ENCODE measurements around the gene DTX1.

DTX1 gene

DNA sequence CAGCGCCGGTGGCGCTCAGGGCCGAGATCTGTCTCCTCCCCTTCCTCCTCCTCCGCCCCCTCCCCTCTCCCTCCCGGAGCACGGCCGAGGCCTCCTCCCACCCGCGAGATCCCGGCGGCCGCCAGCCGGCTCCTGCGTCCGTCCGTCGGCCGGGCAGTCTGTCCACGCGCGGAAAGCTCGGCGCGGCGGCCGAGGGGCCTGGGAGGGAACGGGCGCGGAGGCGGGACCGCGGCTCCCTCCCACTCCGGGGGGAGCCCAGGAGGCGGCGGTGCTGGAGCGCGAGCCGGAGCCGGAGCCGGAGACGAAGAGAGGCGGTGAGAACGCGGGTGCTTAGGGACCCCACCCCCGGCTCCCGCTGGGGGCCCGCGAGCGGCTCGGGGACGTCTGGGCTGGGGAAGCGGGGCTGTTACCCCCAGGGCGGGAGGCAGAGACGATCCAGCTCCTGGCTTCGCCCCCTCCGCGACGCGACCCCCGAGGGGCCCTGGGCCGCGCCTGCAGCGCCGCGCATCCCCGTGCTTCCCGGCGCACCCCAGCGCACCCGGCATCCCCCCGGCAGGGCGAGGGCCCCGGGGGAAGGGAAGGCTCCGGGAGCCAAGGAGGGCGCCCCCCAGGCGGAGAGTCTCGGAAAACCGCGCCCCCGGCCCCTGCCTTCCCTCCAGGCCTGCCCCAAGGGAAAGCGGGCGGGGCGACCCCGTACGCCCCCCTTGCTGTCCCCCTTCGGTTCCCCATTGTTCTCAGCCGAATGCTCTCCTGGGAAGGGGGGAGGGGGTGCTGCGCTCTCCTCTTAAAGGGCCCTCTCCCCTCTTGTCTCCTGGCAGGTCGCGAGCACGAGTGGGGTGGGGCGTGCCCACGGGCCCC, at the start of gene DTX1:
Gene DTX1, plus strand, starts transcription at position 100 of the 858 bp plus-strand sequence. CDS start 1,463 bp downstream, outside the sequence.
- no peak for DNase-seq

DNA sequence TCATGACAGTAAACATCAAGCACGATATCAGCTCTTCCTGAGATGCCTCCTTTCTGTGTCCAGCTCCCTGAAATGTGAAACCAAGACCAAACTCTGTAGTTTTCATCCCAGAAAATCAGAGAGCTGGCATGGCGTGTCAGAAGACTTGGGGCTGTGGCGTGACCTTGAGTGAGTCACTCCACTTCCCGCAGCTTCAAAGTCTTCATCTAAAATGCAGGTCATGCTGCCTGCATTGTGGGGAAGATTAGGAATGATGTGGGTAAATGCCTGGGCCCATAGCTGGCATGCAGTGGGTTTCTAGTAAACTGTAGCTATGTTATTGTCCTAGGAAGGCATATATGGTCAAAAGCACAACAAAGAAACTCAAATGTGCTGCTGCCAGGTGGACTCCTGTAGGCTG, 49.4 kb upstream of the DTX1 start:
- DNase-seq: no peak

DNA sequence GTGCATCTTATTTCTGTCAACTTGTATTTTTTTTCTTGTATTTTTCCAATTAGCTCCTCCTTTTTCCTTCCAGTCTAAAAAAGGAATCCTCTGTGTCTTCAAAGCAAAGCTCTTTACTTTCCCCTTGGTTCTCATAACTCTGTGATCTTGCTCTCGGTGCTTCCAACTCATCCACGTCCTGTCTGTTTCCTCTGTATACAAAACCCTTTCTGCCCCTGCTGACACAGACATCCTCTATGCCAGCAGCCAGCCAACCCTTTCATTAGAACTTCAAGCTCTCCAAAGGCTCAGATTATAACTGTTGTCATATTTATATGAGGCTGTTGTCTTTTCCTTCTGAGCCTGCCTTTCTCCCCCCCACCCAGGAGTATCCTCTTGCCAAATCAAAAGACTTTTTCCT, 45.8 kb upstream of the DTX1 start:
- DNase-seq: no peak

DNA sequence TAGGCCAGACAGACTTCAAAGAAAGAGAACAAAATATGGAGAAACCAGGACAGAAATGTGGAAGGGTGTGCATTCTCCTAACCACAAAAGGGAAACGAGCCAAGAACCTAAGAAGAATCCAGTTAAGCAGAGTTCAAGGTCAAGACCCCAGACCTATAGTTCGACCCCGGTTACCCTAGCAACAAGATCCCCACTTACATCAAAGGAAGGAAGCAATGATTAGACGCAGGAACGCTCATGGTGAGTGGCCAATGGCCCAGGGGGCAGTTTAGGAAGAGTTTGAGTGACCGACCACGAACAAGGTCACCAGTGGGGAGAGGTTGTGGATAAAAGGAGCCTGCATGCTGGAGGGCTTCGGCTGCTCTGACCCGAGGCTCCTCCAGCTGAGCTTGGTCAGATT, 42.0 kb upstream of the DTX1 start:
- DNase-seq: no peak

DNA sequence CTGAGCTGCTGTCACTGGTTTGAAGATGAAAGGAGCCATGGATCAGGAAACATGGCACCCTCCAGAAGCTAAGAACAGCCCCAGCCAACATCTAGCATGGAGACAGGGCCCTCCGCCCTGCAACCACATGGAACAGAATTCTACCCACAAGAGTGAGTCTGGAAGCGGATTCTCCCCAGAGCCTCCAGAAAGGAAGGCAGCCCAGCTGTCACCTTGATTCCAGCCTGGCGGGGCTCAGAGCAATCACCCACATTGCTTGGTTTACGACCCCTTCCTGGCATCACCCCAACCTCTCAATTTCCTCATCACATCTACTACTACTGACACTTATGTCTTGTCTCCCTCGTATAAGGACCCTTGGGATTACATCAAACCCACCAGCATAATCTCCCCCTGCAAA, 39.7 kb upstream of the DTX1 start:
- DNase-seq: no peak

DNA sequence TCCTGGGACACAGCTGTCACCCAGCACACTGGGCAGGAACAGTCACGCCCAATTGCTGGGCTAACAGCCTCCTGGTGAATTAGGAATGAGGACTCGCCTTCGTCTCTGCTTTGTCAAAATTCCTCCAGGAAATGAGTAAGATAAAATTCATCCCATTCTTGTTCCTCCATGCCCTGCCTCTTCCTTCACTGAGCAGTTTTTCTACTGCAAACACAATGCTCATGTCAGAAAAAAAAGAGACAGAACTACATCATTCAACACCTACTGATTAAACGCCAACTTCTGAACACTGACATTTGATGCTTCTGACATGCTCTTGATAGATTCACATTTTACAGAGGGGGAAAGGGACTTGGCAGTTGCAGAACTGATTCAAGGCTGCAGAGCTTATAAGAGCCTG, 37.5 kb upstream of the DTX1 start:
- no peak for DNase-seq

DNA sequence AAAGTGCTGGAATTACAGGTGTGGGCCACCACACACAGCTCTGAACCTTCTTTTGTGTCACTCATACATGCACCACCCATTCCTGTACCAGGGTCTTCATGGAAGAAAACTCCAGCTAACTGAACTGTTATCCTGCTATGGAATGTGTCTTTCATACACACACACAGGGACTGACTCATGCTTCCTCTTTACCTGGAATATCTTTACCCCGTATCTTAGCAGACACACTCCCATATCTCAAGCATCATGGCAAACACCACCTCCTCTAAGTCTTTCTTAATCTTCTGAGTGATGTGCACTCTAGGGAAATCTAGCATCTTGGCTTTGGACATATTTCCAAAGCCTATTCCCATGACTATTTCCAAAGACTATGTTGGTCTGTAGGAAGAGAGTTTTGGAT, 35.0 kb upstream of the DTX1 start:
- no peak for DNase-seq

DNA sequence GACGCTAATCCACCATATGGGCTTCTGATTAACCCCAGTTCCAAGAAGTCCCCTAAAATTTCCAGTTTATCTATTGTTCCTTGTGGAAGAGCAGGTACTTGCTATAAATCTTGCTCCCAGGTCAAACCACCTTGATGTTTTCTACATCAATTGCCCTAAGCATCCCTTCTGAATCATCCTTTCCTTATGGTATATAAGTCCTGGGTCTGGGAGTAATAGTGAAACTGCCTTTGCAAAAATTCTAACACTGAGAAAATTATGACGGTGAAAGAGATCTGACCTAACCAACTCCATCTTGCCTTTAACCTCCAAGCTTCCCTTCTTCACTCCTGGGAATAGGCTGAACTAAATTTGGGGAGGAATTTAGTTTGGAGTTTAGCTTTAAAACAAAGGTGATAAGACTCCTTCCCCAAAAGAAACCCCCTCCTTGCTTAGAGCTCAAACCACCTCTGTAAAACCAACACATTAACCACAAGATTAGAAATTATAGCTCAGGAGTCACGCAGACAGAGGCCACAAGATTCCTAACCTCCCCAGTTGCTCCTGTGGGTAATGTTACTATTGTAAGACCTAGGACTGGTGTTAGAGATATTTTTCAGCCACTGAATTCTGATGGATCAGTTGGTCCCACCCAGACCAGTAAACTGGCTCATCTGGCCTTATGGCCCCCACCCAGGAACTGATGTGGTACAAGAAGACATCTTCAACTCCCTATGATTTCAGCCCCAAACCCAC, 33.8 kb upstream of the DTX1 start:
- DNase-seq: no peak

DNA sequence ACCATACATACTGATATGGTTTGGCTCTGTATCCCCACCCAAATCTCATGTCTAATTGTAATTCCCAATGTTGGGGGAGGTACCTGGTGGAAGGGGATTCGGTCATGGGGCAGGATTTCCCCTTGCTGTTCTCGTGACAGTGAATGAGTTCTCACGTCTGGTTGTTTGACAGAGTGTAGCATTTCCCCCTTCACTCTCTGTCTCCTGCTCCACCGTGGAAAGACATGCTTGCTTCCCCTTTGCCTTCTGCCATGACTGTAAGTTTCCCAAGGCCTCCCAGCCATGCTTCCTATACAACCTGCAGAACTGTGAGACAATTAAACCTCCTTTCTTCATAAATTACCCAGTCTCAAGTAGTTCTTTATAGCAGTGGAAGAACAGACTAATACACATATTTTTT, 28.8 kb upstream of the DTX1 start:
- no peak for DNase-seq

DNA sequence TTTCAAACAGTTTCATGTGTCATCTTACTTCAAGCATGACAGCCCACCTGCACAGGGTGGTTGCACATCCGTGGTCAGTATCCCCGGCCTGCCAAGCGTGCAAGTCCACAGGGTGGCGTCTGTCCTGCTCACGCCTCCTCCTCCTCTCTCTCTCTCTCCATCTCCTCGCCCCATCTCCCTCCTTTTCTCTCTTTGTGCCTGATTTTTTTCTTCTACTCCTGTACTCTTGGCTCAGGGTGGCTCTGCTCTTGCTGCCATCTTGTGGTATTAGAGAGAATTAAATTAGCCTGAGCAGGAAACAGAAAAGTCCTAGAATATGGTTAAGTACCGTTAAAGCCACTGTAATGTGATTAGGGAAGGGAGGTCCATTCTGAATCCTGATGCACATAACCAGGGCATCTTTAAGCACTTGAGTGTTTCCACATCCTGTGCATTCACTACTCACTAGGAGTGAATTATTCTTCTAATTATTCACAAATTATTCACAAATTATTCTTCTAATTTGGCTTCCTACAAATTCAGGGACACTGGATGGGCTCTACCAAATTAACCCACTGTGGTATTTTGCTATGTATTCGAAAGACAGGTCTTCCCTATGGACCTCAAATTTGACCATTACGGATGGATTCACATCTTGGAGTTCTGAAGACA, 25.5 kb upstream of the DTX1 start:
- DNase-seq: no peak

DNA sequence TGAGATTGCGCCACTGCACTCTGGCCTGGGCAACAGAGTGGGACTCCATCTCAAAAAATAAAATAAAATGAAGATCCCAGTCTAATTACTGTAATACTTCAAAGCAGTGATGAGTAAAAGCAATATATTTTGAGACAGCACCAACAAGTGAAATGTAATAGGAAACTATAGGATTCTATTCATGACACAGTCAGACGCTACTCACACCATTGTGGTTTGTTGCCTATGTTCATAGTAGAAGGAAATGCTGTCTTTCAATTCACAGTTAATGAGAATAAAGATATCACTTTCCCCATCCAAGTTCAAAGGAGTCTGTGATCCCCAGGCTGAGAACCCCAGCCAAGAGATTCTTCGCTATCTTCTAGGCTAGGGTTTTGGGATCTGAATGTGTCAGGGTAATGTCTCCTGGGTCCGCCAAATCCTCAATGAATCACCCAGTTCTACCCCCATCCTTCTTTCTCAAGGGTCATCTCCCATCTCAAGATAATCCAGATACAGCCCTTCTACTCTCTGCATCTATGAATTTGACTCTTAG, 16.6 kb upstream of the DTX1 start:
- no peak for DNase-seq

DNA sequence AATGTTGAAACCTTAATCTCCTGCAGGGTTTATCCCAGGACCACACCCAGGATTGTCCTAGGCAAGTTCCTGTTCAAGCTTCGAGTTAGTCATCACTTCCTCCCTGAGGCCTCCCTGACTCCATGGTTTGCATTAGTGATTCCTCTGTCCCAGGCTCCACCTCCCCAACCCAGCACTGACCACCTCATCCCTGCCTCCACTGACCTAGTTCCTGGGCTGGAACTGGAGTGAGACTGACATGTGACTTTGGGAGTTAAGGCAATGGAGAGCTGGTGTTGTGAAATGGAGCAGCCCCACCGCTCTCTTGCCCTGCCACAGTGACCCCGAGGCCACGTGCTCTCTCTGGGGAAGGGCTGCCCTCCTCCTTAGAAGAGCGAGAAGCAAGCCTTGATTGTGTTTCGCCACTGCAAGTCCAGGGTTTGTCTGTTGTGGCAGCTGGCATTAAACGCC, 15.8 kb upstream of the DTX1 start:
- no peak for DNase-seq

DNA sequence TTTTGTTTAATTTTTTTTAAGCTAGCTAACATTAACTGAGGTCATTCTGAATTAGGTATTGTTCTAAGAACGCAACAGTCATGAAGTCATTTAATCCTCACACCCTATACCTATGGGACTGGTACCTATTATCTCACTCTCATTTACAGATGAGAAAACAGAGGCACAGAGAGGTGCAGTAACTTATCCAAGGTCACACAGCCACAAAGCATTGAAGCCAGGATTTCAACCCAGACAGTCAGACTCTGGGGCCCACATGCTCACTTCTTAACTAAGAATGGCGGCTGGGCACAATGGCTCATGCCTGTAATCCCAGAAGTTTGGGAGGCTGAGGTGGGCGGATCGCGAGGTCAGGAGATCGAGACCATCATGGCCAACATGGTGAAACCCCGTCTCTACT, 15.0 kb upstream of the DTX1 start:
- DNase-seq: no peak

DNA sequence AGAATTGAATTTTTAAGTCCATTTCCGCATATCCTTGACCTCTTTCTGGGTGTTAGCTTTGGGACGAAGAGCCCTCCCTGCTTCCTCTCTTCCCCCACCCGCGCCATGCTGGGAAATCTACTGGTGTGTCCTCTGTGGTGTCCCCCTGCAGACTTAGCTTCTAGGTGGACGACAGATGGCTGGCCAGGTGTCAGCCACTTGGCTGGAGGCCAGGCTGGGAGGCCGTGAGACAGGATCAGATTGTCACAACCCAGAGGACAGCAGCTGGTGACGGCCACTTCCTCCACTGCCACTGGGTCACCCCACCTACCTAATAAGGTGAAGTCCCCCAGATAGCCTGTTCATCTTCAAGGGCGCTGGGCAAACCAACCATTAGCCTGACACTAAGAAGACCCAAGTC, 13.3 kb upstream of the DTX1 start:
- no peak for DNase-seq

DNA sequence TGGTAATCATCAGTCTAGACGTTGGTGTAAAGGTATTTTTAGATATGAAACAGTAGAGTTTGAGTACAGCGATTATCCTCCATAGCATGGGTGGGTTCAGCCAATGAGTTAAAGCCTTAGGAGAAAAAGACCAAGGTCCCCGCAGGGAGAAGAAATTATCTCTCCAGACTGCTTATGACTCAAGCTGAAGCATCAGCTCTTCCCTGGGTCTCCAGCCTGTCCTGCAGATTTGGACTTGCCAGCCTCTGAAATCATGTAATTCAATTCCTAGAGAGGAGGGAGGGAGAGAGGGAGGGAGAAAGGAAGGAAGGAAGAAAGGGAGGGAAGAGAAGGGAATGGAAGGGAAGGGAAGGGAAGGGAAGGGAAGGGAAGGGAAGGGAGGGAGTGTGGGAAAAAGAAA, 12.0 kb upstream of the DTX1 start:
- no peak for DNase-seq

DNA sequence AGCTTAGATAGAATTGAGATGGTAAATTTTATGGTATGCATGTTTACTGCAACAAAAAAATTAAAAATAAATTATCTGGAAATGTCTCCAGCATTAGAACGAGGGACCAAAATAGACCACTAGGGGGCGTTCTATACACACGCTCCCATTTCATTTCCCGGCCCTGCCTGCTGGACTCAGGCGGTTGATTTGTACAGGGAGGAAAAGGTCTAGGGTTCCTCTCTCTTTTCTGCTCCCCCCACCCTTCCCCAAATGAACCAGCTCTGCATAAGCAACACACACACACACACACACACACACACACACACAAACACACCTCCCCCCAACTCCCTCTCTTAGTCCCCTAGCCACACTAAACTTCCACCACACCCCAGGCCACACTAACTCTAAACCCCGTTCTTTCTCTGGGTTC, 7.8 kb upstream of the DTX1 start:
- DNase-seq: no peak

DNA sequence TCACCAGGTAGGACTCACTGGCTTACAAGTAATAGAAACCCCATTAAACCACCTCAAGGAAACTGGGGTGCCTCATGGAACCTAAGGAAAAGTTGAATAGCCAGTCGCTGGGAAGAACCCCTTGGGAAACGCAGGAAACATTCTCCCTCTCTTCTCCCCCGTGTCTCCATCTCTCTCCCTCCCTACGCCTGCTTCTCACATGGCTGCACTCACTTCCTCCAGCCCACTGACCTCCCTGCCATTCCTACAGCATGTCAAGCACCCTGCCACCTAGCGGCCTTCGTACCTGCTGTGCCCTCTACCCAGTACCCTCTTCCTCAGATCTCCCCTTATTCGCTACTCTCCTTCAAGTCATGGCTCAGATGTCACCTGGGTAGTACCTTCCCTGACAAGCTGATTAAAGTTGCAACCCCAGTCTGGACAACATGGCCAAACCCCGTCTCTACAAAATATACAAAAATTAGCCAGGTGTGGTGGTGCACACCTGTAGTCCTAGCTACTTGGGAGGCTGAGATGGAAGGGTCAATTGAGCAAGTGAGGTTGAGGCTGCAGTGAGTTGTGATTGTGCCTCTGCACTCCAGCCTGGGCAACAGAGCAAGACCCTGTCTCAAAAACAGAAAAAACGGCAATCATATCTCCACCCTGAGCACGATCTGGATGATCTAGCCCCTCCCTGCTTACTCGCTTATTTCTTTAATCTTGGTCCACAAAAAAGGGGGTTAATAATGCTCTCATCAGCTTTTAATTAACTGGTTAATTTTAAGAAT, 6.4 kb upstream of the DTX1 start:
- no peak for DNase-seq

DNA sequence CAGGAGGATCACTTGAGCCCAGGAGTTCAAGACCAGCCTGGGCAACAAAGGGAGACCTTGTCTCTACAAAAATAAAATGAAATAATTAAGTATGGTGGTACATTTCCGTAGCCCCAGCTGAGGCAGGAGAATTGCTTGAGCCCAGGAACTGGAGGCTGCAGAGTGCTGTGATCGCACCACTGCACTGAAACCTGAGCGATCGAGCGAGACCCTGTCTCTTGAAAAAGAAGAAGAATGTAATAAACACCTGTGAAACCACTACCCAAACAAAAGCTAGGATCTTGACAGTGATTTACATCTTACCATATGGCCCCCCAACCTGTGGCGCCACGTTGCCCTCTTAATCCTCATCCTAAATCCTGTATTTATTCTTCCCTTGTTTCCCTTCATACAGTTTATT, 5.7 kb upstream of the DTX1 start:
- DNase-seq: no peak

DNA sequence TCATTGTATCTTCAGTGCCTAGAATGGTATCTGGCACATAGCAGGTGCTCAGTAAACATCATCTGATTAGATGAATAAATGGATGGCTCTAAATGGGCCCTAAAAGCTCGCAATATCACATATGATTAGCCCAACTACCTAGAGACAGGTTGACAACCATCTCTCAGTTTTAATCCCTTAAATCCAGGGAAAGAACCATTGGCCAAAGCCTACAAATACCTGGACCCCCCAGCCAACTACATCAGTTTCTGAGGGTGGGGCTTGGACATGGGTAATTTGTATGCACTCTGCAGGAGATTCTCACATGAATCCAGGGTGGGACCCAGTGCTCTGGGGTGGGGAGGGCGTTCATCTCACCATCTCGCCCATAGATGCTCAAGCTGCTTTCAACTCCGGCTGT, 4.8 kb upstream of the DTX1 start:
- DNase-seq: no peak

DNA sequence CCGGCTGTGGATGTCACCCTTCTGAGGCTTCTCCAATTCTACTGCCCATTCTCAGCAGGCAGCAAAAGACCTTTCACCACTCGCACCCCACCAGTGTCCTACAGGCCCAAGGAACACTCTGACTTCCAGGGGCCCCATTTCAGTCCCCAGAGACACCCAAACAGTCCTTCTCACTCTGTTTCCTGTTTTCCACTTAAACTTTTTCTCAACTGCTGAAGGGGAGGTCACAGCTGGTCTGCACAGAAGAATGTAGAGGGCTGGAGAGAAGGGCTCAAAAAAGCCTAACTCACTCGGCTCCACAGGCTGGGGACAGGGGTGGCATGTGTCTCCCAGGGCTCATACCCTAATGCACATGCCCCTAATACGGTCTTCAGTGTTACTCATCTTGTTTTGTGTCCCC, 4.2 kb upstream of the DTX1 start:
- no peak for DNase-seq

DNA sequence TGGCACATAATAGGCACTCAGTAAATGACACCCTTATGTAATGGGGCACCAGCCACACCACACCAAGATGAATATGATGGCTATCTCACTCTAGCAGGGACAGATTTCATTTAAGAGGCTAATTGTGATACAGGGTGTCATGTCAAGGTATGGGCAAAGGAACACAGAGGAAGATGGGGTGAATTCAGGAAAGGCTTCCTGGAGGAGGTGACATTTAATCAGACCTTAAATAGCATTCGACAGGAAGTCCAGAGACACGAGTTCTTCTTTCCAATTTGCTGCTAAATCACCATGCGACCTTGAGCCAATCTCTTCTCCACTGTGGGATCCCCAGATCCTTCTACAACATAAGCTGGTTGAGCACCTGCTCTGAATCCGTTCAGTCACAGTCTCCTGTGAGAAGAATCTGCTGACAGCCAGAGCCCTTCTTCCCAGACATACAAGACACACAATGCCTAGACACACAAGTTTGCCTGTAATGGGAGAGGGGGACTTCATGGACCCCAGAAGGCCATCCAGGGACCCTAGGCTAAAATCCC, 1.5 kb upstream of the DTX1 start:
- DNase-seq: no peak

DNA sequence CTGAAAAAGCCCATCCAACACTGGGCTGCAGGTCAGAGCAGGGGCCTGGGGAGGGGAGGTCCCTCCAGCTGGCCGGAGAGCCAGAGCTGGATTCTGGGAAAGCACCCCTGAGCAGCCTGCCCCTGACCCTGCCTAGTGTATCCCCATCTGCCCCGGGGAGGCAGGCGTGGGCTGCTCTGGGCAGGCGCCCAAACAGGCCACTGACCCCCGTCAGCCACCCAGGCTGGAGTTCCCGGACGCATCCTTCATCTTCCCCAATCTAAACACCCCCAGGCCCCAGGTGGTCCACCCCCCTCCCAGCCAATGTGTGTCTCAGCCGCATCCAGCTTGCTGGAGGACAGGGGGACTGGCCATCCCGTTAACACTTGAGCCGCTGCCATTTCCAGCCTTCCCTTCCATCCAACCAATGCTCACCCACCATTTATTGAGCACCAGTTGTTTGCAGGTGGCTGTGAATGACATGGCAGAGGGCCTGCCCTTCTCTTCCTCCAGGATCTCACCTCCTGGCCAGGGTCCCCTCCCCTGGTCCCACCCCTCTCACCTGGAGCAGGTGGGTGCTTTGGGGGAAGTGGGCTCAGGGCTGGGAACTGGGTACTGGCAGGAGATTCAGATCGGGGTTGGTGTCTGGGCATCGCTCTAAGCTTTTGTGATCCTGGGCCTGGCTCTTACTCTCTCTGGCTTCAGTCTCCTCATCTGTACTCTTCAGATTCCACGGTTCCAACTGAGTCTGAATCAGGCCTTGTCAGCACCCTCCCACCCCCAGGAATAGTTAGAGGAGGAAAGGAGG, 743 bp upstream of the DTX1 start:
- no peak for DNase-seq
